HL-60 (cell line): ENCODE results near the gene AIFM1.
A peak's percentile ranks its signal among the peaks of the same experiment; 100 is the strongest.

Experiments
- DNase-seq, 2 experiments: peaks; one replicate each; pipeline ENCODE4 v3.0.0-alpha.2; 2010 to 2020; ENCODE audit warnings: low read depth in 1 of 2, low spot score in 1 of 2
- H3K27ac ChIP-seq: fragments of 250-450 bp; sonication (Bioruptor Pico); replicated peaks from 2 replicates; pipeline ENCODE4 v1.5.1; 2020; ENCODE audit warnings: mild to moderate bottlenecking, moderate library complexity
- H3K27me3 ChIP-seq: fragments of 250-450 bp; sonication (Bioruptor Pico); 2 replicates; pipeline ENCODE4 v1.5.1; 2021; ENCODE audit warnings: mild to moderate bottlenecking, moderate library complexity; ENCODE audit not compliant: insufficient read depth, poor library complexity, severe bottlenecking
- H3K4me3 ChIP-seq: replicated peaks from 2 replicates; pipeline ENCODE4 v1.5.1; 2011; ENCODE audit warnings: mild to moderate bottlenecking, control low read depth, low read length; ENCODE audit not compliant: insufficient read depth
- CTCF ChIP-seq: IDR thresholded peaks from one replicate; pipeline ENCODE4 v1.5.1; 2011; ENCODE audit warnings: low read length, control low read depth, inconsistent platforms; ENCODE audit not compliant: insufficient read depth
- GABPA ChIP-seq: IDR thresholded peaks from 2 replicates; pipeline ENCODE4 v1.6.1; 2012; ENCODE audit warnings: low read depth
- POLR2AphosphoS5 ChIP-seq: IDR thresholded peaks from 2 replicates; pipeline ENCODE4 v1.6.1; 2012; ENCODE audit warnings: low read depth
- REST ChIP-seq: IDR thresholded peaks from 2 replicates; pipeline ENCODE4 v1.6.1; 2012; ENCODE audit warnings: low read depth; ENCODE audit not compliant: insufficient replicate concordance
- SPI1 ChIP-seq: IDR thresholded peaks from 2 replicates; pipeline ENCODE4 v1.6.1; 2012; ENCODE audit warnings: low read depth, mild to moderate bottlenecking, borderline replicate concordance

AIFM1 gene

GRCh38 chrX:130093271-130093670 is 72.4 kb downstream of the AIFM1 start:
- DNase-seq, result no peak
- TF ChIP-seq GABPA (no peak), POLR2AphosphoS5 (no peak), CTCF (no peak), SPI1 (no peak), REST (no peak)
- Histone ChIP-seq H3K27ac (no peak overlapping the region), H3K4me3 (no peak overlapping the region), H3K27me3 (no peaks in the 10 kb centered on the region)

- Histone ChIP-seq H3K4me3 (peak overlapping the region; percentile 17), H3K27ac (peak overlapping the region; percentile 77), H3K27me3 (no peaks in the 10 kb centered on the region)
- peak; percentile 63 to 95 for DNase-seq
- TF ChIP-seq CTCF (no peak), REST (no peak), GABPA (peak; percentile 62), SPI1 (peak; percentile 51; the same call in 1 of the 2 replicates), POLR2AphosphoS5 (peak; percentile 75)
These were observed 73.6 kb downstream of the AIFM1 start for GRCh38 chrX:130091980-130092522.

- peak in 1 of 2 experiments; percentile 28 for DNase-seq
- TF ChIP-seq GABPA (no peak), CTCF (no peak), POLR2AphosphoS5 (no peak), SPI1 (no peak), REST (no peak)
- peak overlapping the region; percentile 77 for H3K27ac ChIP-seq
- no peaks in the 10 kb centered on the region for H3K27me3 ChIP-seq
- no peak overlapping the region for H3K4me3 ChIP-seq
These were observed 75.3 kb downstream of the AIFM1 start for GRCh38 chrX:130090364-130090763.
